Omental fat pad (tissue), 4 donors: ENCODE results near the gene ZNF521. TPM values are rescaled to one million over a fixed set of nuclear protein-coding genes. Genes with fewer than 3 reads are reported as not detected.

Source experiments
- ATAC-seq: fragments of 150-250 bp; one replicate; pipeline ENCODE4 v1.9.1; 2016; ENCODE audit warnings: mild to moderate bottlenecking, moderate library complexity; ENCODE audit not compliant: low FRiP score
- DNase-seq: peaks from one replicate; pipeline ENCODE4 v3.0.0-alpha.2; 2019; ENCODE audit warnings: low spot score
- total RNA-seq, 4 donors: library from RNA; depleted of rRNA; stranded (reverse); fragments of >200 nt; gene quantifications; one replicate each; pipeline ENCODE4 v1.1.0, GENCODE V29; 2016
- TF ChIP-seq, protein P1 (sequence below), 3 donors: fragments of 450-650 bp; IDR thresholded peaks; one replicate each; pipeline ENCODE4 v1.5.1; 2016 to 2017; ENCODE audit warnings: antibody characterized with exemption in 3 of 3, mild to moderate bottlenecking in 3 of 3, moderate library complexity in 2 of 3

Gene ZNF521
- total RNA-seq = 10 to 100 TPM; 15.0 to 79.9 (median 28.1) TPM

DNA sequence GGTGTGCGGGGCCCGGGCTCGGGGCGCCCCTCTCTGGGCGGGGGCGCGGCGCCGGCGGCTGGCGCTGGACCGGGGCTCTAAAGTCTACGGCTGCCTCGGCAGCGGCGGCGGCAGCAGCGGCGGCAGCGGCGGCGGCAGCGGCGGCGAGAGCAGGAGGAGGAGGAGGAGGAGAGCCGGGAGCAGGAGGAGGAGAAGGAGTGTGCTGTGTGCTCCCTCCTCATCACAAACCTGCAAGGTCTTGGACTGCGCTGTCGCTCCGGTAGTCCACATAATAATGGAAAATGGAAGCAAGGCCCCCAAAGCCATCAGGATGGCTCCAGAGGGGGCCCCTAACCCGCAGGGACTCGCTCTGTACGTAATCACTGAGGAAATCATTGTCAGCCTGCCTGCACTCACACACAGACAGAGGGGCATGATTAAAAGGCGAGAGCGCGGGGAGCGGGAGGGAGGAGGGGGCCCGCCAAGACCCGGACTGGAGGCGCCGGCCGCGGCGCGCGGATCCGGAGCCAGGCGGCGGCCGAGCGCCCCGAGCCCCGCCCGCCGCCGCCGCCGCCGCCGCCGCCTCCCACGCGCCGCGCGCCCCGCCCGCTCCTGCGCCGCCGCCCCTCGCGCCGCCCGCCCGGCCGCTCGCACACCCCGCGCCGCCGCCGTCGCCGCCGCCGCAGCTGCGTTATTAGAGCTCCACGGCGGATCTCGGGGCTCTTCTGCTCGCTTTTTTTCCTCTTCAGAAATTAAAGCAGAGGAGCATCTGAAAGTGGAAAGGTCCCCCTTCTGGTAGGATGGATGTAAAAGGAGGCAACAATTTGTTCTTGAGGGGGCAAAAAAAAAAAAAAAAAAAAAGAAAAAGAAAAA is at the start of gene ZNF521:
Gene ZNF521 (minus strand): TSS at position 390 of the 852 bp plus-strand sequence. CDS start 1,220 bp downstream, outside the sequence.
- peak; percentile 94 for ATAC-seq
- peak; percentile 54 for DNase-seq
- TF ChIP-seq, protein P1, sequence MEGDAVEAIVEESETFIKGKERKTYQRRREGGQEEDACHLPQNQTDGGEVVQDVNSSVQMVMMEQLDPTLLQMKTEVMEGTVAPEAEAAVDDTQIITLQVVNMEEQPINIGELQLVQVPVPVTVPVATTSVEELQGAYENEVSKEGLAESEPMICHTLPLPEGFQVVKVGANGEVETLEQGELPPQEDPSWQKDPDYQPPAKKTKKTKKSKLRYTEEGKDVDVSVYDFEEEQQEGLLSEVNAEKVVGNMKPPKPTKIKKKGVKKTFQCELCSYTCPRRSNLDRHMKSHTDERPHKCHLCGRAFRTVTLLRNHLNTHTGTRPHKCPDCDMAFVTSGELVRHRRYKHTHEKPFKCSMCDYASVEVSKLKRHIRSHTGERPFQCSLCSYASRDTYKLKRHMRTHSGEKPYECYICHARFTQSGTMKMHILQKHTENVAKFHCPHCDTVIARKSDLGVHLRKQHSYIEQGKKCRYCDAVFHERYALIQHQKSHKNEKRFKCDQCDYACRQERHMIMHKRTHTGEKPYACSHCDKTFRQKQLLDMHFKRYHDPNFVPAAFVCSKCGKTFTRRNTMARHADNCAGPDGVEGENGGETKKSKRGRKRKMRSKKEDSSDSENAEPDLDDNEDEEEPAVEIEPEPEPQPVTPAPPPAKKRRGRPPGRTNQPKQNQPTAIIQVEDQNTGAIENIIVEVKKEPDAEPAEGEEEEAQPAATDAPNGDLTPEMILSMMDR (IDR thresholded peaks at IDR 0.05) = no peak

DNA sequence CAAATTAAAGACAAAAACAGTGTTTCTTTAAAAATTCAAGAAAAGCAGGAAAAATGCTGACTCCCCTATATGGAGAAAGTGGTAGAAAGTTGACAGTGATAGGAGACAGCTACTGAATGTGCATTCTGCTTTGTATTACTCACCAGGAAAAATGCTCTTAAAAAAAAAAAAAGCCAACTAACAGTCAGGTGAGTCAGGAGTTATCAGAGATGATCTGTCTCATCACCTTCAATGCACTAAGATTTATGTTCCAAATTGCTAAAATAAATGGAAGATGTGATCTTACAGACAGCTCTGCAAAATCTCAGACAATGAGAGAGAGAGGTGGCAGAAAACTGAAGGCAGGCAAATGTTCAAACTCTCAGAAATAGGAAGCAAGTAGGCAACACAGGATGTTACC is 47.6 kb upstream of the ZNF521 start:
- TF ChIP-seq, protein P1 (IDR thresholded peaks at IDR 0.05) = no peak
- no peak for ATAC-seq
- DNase-seq = no peak

DNA sequence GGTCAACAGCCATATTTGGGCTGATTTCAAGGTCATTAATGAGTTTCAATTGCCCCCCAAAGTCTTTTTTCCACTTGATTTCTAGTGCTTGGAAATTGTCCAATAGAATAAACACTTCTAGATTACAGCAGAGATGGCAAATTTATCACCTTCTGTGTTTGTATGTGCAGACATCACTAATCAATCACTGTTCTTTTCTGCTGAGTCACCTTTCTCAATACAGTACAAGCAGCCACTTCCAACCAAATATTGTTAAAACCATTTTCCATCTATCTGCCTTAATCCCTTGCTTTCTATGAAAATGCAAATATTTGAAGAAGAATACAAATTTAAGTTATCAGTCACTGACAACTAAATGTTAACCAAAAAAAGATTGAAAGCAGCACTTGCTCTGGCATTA is 40.2 kb upstream of the ZNF521 start:
- ATAC-seq = no peak
- TF ChIP-seq, protein P1 (IDR thresholded peaks at IDR 0.05) = no peak
- DNase-seq = no peak

DNA sequence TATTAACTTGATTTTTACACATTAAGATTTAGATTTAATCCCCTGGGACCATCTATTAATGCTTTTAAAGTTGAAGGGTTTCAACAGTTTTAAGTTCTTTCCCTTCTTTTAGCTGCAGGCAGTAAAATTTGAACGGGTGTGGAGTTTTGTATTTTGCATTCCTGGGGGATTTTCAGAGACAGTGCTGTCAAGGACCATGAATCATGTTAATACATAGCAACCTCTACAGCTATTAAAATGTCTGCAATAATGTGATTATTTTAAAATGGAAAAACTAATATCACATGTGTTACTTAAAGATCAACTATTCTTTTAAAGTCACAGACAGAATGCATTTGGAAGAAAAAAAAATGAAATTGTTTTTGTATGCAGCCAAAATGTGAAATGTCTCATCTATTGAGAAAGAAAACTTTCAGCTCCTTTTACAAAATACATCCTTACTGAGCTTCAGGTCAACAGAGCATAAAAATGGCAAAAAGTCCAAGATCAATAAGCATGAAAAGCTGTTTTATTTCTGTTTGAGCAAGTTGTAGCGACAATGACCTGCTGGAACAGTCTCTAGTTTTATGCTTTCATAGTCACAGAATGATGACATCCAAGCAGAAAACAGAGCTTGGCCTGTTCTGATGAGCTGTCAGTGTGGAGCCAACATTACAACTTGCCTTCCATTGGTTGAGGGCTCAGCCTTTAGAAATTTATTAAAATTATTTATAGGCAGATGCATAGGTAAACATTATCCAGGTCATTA is 21.6 kb upstream of the ZNF521 start:
- DNase-seq (no peak), ATAC-seq (no peak)
- TF ChIP-seq, protein P1 (IDR thresholded peaks at IDR 0.05) = no peak

DNA sequence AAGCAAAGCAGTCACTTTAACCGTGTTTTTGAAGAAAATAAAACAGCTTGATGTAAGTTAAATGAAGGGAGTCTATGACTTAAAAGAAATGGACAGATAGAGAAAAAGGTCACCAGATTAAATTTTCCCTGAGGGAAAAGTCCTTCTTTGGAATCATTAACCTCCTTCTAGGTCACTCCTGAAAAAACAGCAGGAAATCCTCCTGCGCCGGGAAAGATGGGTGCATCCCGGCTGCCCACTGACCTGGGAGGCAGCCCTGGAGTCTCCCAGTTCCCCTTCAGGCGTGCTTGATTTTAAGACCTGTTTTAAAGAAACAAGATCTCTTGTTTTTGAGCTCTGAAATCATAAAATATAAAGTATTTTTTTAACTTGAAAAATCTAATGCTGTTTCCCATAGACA is 18.4 kb upstream of the ZNF521 start:
- DNase-seq (no peak), ATAC-seq (no peak)
- TF ChIP-seq, protein P1 (IDR thresholded peaks at IDR 0.05) = no peak

DNA sequence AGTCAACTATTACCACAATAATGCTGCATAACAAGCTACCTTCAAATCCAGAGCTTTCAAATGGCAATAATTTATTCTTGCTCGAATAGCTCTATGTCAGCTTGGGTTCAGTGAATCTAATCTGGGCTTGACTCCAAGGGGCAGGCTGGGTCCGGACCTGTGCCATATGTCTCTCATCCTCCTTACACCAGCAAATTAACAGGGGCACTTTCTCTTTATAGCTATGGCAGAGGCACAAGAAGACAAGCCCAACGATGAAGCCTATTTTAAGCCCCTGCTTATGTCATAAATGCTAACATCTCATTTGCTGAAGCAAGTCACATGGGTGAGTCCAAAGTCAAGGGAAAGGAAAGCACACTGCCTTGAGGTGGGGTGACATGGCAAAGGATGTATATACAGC is 13.3 kb upstream of the ZNF521 start:
- ATAC-seq (no peak), DNase-seq (no peak)
- TF ChIP-seq, protein P1 (IDR thresholded peaks at IDR 0.05) = no peak
